Pancreas (tissue), 10 donors: Measurements from ENCODE around the gene CRB3. TPM values are rescaled to one million over a fixed set of nuclear protein-coding genes. Genes with fewer than 3 reads are reported as not detected.

Experiments
- ATAC-seq, 4 donors: fragments of 200-7000 bp; cut with Tn5 transposase; one replicate each; pipeline versions ENCODE4 v1.8.0 to v1.9.1; 2020; ENCODE audit warnings: mild to moderate bottlenecking in 4 of 4, moderate library complexity in 4 of 4
- DNase-seq, 6 donors: peaks; one replicate each; pipeline ENCODE4 v3.0.0-alpha.2; 2020
- FAIRE-seq: peaks from 2 replicates; lab custom pipeline; 2012; peaks lifted over from hg19 to GRCh38; lab: Jason Lieb, UNC
- H3K27ac ChIP-seq, 4 donors: fragments of 200-600 bp; sonication (generic); 1 replicate in 3 of 4; 2 replicates in 1 of 4; pipeline versions ENCODE4 v1.5.0 to v1.8.0; 2020
- H3K27me3 ChIP-seq, 4 donors: fragments of 200-600 bp; one replicate each; pipeline ENCODE4 v1.8.0; 2021
- H3K36me3 ChIP-seq, 3 donors: fragments of 200-600 bp; sonication (generic) in 1 of 3; one replicate each; pipeline versions ENCODE4 v1.5.0 to v1.8.0; 2020 to 2021
- H3K4me1 ChIP-seq, 3 donors: fragments of 200-600 bp; one replicate each; pipeline ENCODE4 v1.8.0; 2021
- H3K4me3 ChIP-seq, 4 donors: fragments of 200-600 bp; sonication (generic) in 2 of 4; one replicate each; pipeline versions ENCODE4 v1.5.0 to v1.8.0; 2020 to 2021
- H3K9me3 ChIP-seq, 4 donors: fragments of 200-600 bp; one replicate each; pipeline ENCODE4 v1.8.0; 2021
- CTCF ChIP-seq, 4 donors: fragments of 200-600 bp; sonication (generic) in 3 of 4; IDR thresholded peaks; one replicate each; pipeline versions ENCODE4 v1.5.0 to v1.8.0; 2021; ENCODE audit warnings: antibody characterized with exemption in 4 of 4
- WGBS, 2 donors: extraction: QIAGEN DNeasy Blood & Tissue Kit; methylation state at CpG; one replicate each; pipeline ENCODE4 v1.1.7; 2013; 5-methylcytosine and 5-hydroxymethylcytosine counted together
- intact Hi-C, 3 donors: fragments of 100-400 bp; cut with DNase I; formaldehyde crosslinking; loops; one replicate each; pipeline versions ENCODE4 v1.11.1 to v1.14.2; 2022
- polyA plus RNA-seq, 2 donors: library from polyadenylated mRNA; stranded (reverse); fragments of 200-250 nt; gene quantifications; one replicate each; pipeline ENCODE4 v1.2.3, GENCODE V29; 2013
- total RNA-seq, 6 donors: library from RNA; stranded (reverse); fragmentation: NEBNext Ultra II Directional in 4 of 6; extraction: Animal tissue kit (Norgen Biotek cat#: 25700) in 4 of 6; gene quantifications; one replicate each; pipeline versions ENCODE4 v1.2.1 to v1.2.4, GENCODE V29; 2021 to 2023
- donor health status: healthy with polysubstance abuse.
- donor health status: DM: no; HTN: no; CAD: no; lungs with moderate emphysema.
- donor health status: DM: no; HTN: no; CAD: no.
- donor health status: control.
- donor health status: control.
- donor health status: Bipolar disorder and iron deficiency.
- donor health status: DM: yes; HTN: yes; CAD: no.
- donor health status: DM: no; HTN: no; CAD: no.
- donor health status: DM: no; HTN: no; CAD: no.
- donor health status: DM: yes; HTN: yes; CAD: no.

The CRB3 gene
- total and polyA plus RNA-seq, 8 donors, result 22.0 to 37.7 (median 27.7) TPM

DNA sequence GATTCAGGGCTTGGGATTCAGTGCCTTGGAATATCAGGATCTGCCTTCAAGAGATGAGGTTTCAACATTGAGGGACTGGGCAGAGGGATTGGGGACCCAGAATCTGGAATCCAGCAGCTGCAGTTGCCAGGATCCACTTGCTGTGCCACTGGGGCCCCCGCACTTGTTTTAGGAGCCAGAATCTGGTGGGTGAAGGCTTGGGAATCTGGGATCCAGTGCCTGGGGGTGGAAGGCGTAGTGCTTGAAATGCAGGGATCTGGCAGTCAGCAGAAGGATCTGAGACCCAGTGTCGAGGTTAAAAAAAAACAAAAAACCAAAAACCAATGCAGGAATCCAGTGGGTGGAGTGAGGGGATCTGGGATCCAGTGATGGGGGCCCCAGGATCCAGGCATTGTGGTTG is 23.2 kb upstream of the CRB3 start:
- Histone ChIP-seq H3K36me3 (no peaks in the 10 kb centered on the region), H3K27ac (no peak overlapping the region), H3K4me3 (no peak overlapping the region), H3K27me3 (no peaks in the 10 kb centered on the region), H3K9me3 (no peaks in the 10 kb centered on the region), H3K4me1 (no peaks in the 10 kb centered on the region)
- 77 to 86% methylated on average over 3 of the region's 3 CpGs for WGBS, 2 donors
- intact Hi-C loops, result no loop called here
- DNase-seq, result no peak
- no peak for FAIRE-seq
- no peak for ATAC-seq
- TF ChIP-seq CTCF (IDR thresholded peaks at IDR 0.05), result no peak

DNA sequence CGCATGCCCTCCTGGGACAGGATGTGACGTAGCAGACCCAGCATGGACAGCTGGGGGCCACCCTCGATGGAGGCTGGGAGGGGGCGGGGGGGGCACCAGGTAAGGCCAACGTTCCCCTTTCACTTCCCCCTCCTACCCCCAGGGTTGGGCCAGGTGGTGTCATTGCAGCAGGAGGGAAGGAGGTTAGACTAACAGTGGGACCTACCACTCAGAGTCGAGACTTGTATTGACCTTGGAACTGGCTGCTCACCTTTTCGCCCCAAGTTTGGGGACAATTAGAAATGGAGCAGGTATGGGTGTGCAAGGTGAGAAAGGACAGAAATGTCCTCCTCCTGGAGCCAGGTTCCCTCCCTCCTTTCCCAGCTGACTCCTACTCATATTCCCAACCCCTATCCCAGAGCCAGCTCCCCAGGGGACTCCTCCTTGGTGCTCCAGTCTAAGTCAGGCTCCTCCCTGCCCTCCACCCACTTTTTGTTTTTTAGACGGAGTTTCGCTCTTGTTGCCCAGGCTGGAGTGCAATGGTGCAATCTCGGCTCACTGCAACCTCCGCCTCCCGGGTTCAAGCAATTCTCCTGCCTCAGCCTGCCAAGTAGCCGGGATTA is 21.9 kb upstream of the CRB3 start:
- Histone ChIP-seq H3K27me3 (no peaks in the 10 kb centered on the region), H3K36me3 (no peaks in the 10 kb centered on the region), H3K4me3 (no peak overlapping the region), H3K27ac (no peak overlapping the region), H3K4me1 (no peaks in the 10 kb centered on the region), H3K9me3 (no peaks in the 10 kb centered on the region)
- TF ChIP-seq CTCF (IDR thresholded peaks at IDR 0.05), result no peak
- ATAC-seq (no peak), FAIRE-seq (no peak), DNase-seq (no peak)
- intact Hi-C loops, result no loop called here
- WGBS, 2 donors, result 80 to 88% methylated on average over 13 of the region's 13 CpGs

DNA sequence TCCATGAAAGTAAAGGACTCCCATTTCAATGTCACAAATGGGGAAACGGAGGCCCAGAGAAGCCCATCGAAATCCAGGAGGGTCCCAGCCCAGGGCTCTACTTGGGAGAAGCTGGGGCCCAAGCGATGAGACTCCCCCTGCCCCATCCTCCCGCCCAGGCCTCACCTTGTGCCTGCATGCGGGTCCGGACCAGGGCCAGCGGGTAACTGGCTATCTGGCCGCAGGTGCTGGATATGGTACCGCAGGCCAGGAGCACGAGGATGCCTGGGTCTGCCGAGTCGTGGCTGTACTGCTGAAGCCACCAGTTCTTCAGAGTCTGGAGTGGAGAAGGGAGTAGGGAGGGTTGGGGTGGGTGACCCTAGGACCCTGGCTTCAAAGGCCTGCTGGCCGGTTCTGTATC is 20.1 kb upstream of the CRB3 start:
- ATAC-seq, result no peak
- no peak for DNase-seq
- H3K9me3 ChIP-seq, result no peaks in the 10 kb centered on the region
- no peak overlapping the region for H3K4me3 ChIP-seq
- no peaks in the 10 kb centered on the region for H3K36me3 ChIP-seq
- H3K27ac ChIP-seq, result no peak overlapping the region
- no peak for FAIRE-seq
- no peak for TF ChIP-seq CTCF (IDR thresholded peaks at IDR 0.05)
- no peaks in the 10 kb centered on the region for H3K27me3 ChIP-seq
- WGBS, 2 donors, result 85 to 89% methylated on average over 13 of the region's 13 CpGs
- intact Hi-C loops, result no loop called here
- H3K4me1 ChIP-seq, result no peaks in the 10 kb centered on the region

GRCh38 chr19:6446452-6446851 is 17.6 kb upstream of the CRB3 start:
- Histone ChIP-seq H3K27ac (no peak overlapping the region), H3K36me3 (peaks cover 0 to 1% (median 0%) of the 10 kb centered on the region in 3 donors), H3K4me3 (no peak overlapping the region), H3K27me3 (no peaks in the 10 kb centered on the region), H3K4me1 (no peaks in the 10 kb centered on the region), H3K9me3 (no peaks in the 10 kb centered on the region)
- no peak for TF ChIP-seq CTCF (IDR thresholded peaks at IDR 0.05)
- DNase-seq, result no peak
- 98 to 99% methylated on average over 3 of the region's 3 CpGs for WGBS, 2 donors
- intact Hi-C loops, result no loop called here
- no peak for ATAC-seq
- FAIRE-seq, result no peak

DNA sequence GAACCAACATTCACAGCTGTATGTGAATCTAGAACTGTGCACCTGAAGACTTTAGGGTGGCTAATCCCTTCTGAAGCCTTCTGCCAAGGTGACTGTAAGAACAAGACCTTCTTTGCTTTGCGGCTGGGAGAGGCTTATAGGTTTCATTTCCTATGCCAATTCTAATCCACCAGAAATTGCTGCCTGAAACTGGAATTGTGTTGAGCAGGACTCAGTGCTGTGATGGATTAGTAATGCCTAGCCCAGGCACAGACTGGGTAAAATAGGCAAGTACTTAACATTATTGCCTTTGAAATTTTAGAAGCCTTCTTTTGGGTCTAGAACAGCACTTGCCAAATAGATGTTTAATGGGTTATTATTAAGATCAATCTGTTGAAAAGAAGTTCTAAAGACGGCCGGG is 16.0 kb upstream of the CRB3 start:
- Histone ChIP-seq H3K27ac (no peak overlapping the region), H3K27me3 (no peaks in the 10 kb centered on the region), H3K4me1 (no peaks in the 10 kb centered on the region), H3K9me3 (no peaks in the 10 kb centered on the region), H3K4me3 (no peak overlapping the region), H3K36me3 (peaks cover 0 to 3% (median 0%) of the 10 kb centered on the region in 3 donors)
- intact Hi-C loops, result no loop called here
- ATAC-seq, result no peak
- no peak for FAIRE-seq
- no peak for DNase-seq
- TF ChIP-seq CTCF (IDR thresholded peaks at IDR 0.05), result no peak
- WGBS, 2 donors, result 94 to 99% methylated on average over 3 of the region's 3 CpGs
